ENCODE results near the gene ANKS4B.
A peak's percentile ranks its signal among the peaks of the same experiment; 100 is the strongest.

The ANKS4B gene

DNA sequence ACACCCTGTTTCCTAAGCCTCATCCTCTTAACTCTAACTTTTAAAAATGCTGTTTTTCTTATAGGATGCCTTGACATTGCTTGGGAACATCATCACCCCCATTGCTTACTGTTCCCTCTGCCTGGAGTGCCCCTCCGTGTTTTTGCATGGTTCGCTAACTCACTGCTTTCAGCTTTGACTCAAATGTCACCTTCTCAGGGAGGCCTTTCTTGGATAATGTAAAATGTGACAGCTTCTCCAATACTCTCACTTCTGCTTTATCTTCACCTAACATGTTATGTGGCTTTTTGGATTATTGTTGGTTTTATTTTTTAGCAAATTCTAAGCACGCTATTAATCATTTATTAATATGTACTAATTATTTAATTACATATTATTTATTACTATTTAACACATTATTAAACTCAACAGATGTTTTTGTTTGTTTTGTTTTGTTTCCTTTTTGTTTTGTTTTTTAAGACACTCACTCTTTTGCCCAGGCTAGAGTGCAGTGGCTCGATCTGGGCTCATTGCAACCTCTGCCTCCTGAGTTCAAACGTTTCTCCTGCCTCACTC is 40.8 kb downstream of the ANKS4B start:
- no peak for DNase-seq
- H3K27me3 ChIP-seq (replicated peaks; ENCODE audit: control insufficient read depth, insufficient read depth, low read length, poor library complexity, severe bottlenecking): peaks cover 14% of the 10 kb centered on the region

DNA sequence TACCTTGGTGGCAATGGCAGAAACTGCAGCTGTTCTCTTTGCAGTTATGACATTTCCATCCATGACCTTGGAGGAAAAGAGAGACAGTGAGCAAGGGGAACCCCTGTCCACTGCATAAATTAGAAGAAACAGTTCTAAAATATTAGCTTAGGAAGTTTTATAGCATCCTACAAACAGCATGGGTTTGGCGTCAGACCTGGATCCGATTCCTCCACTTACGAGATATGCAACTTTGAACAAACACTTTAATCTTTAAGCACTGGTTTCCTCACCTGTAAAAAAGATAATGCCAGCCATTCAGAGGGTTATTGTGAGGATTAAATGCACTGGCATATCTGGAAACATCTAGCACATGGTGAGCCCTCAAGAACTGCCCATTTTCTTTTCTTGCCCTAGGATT is 42.0 kb downstream of the ANKS4B start:
- H3K27ac ChIP-seq (ENCODE audit: insufficient read depth, low read length, poor library complexity, severe bottlenecking): no peak overlapping the region

More for the DNA sequence above, 40.8 kb downstream of the ANKS4B start:
- Histone ChIP-seq H3K4me3 (ENCODE audit: insufficient read depth, low read depth, low read length, poor library complexity, severe bottlenecking) (no peak overlapping the region), H3K27ac (ENCODE audit: insufficient read depth, low read length, poor library complexity, severe bottlenecking) (no peak overlapping the region), H3K36me3 (ENCODE audit: control insufficient read depth, insufficient read depth, low read length) (no peaks in the 10 kb centered on the region), H3K4me1 (ENCODE audit: control insufficient read depth, insufficient read depth, low read length, poor library complexity, severe bottlenecking) (no peaks in the 10 kb centered on the region), H3K9me3 (ENCODE audit: control insufficient read depth, low read length) (no peaks in the 10 kb centered on the region)

DNA sequence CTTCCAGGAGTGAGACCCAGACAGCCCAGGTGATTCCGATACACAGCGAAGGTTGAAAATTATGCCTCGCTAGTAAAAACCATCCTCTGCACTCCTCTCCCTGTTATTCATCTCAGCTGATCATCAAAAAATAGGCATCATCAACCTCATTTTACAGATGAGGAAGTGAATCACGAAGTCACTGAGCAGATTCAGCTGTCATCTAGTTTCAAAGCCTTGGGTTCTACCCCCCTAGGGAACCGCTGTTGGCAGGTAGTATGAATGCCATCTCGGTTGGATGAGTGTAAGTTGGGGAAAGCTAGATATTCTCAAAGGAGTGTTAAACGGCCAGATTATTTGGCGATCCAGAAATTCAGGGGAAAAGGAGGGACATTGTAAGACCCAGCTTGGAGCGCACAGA is 42.6 kb downstream of the ANKS4B start:
- peaks cover 14% of the 10 kb centered on the region for H3K27me3 ChIP-seq (replicated peaks; ENCODE audit: control insufficient read depth, insufficient read depth, low read length, poor library complexity, severe bottlenecking)
- H3K27ac ChIP-seq (ENCODE audit: insufficient read depth, low read length, poor library complexity, severe bottlenecking): no peak overlapping the region
- no peaks in the 10 kb centered on the region for H3K4me1 ChIP-seq (ENCODE audit: control insufficient read depth, insufficient read depth, low read length, poor library complexity, severe bottlenecking)
- no peaks in the 10 kb centered on the region for H3K36me3 ChIP-seq (ENCODE audit: control insufficient read depth, insufficient read depth, low read length)
- no peak overlapping the region for H3K4me3 ChIP-seq (ENCODE audit: insufficient read depth, low read depth, low read length, poor library complexity, severe bottlenecking)
- DNase-seq: no peak
- no peaks in the 10 kb centered on the region for H3K9me3 ChIP-seq (ENCODE audit: control insufficient read depth, low read length)

More for the DNA sequence above, 42.0 kb downstream of the ANKS4B start:
- Histone ChIP-seq H3K36me3 (ENCODE audit: control insufficient read depth, insufficient read depth, low read length) (no peaks in the 10 kb centered on the region), H3K9me3 (ENCODE audit: control insufficient read depth, low read length) (no peaks in the 10 kb centered on the region), H3K4me3 (ENCODE audit: insufficient read depth, low read depth, low read length, poor library complexity, severe bottlenecking) (no peak overlapping the region), H3K4me1 (ENCODE audit: control insufficient read depth, insufficient read depth, low read length, poor library complexity, severe bottlenecking) (no peaks in the 10 kb centered on the region), H3K27me3 (replicated peaks; ENCODE audit: control insufficient read depth, insufficient read depth, low read length, poor library complexity, severe bottlenecking) (peaks cover 14% of the 10 kb centered on the region)
- DNase-seq: no peak

DNA sequence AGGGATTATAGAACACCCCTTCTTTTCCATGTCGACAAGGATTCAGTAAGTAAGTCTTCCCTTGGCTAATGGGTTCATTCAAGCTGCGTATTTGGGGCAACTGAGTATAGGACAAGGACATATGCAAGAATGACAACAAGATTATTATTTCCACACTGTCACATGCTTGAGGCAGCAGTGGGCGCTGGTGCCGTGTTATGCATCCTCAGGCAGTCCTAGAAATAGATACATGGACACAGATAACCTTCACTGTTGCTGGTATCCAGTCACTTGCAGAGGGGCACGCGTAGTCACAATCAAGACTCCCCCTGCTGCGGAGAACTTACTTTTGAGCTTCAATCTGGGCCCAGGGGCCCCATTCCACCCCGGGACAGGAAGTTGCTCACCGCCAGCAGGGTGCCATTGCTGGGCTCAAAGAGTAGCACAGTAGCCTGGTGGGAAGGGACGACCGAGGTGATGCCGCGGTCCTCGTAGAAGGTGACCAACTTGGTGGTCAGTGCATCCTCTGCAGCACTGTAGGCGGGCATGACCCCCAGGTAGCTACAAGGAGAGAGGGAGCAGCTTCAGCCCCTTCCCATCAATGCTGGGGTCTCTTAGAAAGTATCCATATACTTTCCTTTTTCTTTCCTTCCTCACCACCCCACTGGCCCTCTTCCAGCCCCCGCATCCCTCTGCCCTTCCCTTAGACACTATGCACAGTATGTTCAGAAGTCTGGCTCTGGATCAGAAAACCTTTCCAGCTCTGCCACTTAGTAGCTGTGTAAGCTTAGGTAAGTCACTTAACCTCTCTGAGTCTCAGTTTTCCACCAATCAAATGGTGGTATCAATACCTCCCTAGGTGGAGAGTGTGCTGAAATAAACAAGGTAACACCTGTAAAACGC is 43.8 kb downstream of the ANKS4B start:
- Histone ChIP-seq H3K4me1 (ENCODE audit: control insufficient read depth, insufficient read depth, low read length, poor library complexity, severe bottlenecking) (no peaks in the 10 kb centered on the region), H3K4me3 (ENCODE audit: insufficient read depth, low read depth, low read length, poor library complexity, severe bottlenecking) (no peak overlapping the region), H3K27ac (ENCODE audit: insufficient read depth, low read length, poor library complexity, severe bottlenecking) (no peak overlapping the region), H3K36me3 (ENCODE audit: control insufficient read depth, insufficient read depth, low read length) (no peaks in the 10 kb centered on the region), H3K27me3 (replicated peaks; ENCODE audit: control insufficient read depth, insufficient read depth, low read length, poor library complexity, severe bottlenecking) (peaks cover 14% of the 10 kb centered on the region), H3K9me3 (ENCODE audit: control insufficient read depth, low read length) (no peaks in the 10 kb centered on the region)
- no peak for DNase-seq

- no peaks in the 10 kb centered on the region for H3K4me1 ChIP-seq (ENCODE audit: control insufficient read depth, insufficient read depth, low read length, poor library complexity, severe bottlenecking)
Observed at GRCh38 chr16:21277927-21278706, 44.6 kb downstream of the ANKS4B start, which contains the start of gene CRYM. Gene CRYM (minus strand): TSS chr16:21278290. CDS start chr16:21278251, 39 bp downstream.

DNA sequence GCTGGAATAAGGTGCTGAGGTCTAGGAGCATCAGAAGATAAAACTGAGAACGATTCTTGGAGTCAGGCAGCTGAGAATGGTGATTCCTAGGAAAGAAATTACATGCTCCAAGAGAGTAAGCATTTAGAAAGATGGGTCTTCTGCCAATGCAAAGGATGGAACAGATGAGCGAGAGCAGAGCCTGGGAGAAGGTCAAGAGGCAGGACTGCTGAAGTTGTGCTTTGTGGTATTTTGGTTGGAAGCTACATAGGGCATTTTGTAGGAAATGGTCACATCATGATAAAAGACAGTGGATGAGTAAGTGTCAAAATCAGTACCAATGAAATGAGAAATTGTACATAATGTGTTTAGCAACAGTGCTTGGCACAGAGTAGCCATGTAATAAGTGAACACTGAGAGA is 46.0 kb downstream of the ANKS4B start:
- H3K4me3 ChIP-seq (ENCODE audit: insufficient read depth, low read depth, low read length, poor library complexity, severe bottlenecking): no peak overlapping the region
- no peak overlapping the region for H3K27ac ChIP-seq (ENCODE audit: insufficient read depth, low read length, poor library complexity, severe bottlenecking)
- no peaks in the 10 kb centered on the region for H3K4me1 ChIP-seq (ENCODE audit: control insufficient read depth, insufficient read depth, low read length, poor library complexity, severe bottlenecking)
- no peaks in the 10 kb centered on the region for H3K9me3 ChIP-seq (ENCODE audit: control insufficient read depth, low read length)
- H3K36me3 ChIP-seq (ENCODE audit: control insufficient read depth, insufficient read depth, low read length): no peaks in the 10 kb centered on the region
- DNase-seq: no peak
- peaks cover 19% of the 10 kb centered on the region for H3K27me3 ChIP-seq (replicated peaks; ENCODE audit: control insufficient read depth, insufficient read depth, low read length, poor library complexity, severe bottlenecking)

More at GRCh38 chr16:21277927-21278706, 44.6 kb downstream of the ANKS4B start, which contains the start of gene CRYM:
- DNase-seq: peak in 2 of 3 donors; percentile 2 to 3
- Histone ChIP-seq H3K4me3 (ENCODE audit: insufficient read depth, low read depth, low read length, poor library complexity, severe bottlenecking) (no peak within 1 kb of the TSS), H3K36me3 (ENCODE audit: control insufficient read depth, insufficient read depth, low read length) (no peaks in the 10 kb centered on the region), H3K27ac (ENCODE audit: insufficient read depth, low read length, poor library complexity, severe bottlenecking) (no peak within 1 kb of the TSS), H3K9me3 (ENCODE audit: control insufficient read depth, low read length) (no peaks in the 10 kb centered on the region), H3K27me3 (replicated peaks; ENCODE audit: control insufficient read depth, insufficient read depth, low read length, poor library complexity, severe bottlenecking) (peaks cover 14% of the 10 kb centered on the region)

DNA sequence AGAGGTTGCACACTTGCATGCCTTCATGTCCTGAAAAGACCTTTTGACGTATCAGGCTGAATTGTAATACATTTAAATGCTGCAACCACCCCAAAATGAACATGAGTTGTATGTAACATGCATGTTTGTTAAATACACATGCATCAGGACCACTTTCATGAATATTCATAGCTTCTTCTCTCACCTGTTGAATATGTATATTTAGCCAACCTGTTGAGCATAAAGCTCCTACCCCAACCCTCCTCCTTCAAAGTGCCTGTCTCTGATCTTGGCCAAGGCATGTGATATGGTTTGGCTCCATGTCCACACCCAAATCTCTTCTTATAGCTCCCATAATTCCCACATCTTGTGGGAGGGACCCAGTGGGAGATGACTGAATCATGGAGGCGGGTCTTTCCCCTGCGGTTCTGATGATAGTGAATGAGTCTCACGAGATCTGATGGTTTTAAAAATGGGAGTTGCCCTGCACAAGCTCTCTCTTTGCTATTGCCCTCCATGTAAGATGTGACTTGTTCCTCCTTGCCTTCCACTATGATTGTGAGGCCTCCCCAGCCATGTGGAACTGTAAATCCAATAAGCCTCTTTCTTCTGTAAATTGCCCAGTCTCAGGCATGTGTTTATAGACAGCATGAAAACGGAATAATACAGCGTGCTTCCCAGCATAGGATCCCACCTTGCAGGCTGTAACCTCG is 48.3 kb downstream of the ANKS4B start:
- no peak for DNase-seq
- no peak overlapping the region for H3K4me3 ChIP-seq (ENCODE audit: insufficient read depth, low read depth, low read length, poor library complexity, severe bottlenecking)
- H3K27me3 ChIP-seq (replicated peaks; ENCODE audit: control insufficient read depth, insufficient read depth, low read length, poor library complexity, severe bottlenecking): peaks cover 25% of the 10 kb centered on the region
- H3K36me3 ChIP-seq (ENCODE audit: control insufficient read depth, insufficient read depth, low read length): no peaks in the 10 kb centered on the region
- no peaks in the 10 kb centered on the region for H3K9me3 ChIP-seq (ENCODE audit: control insufficient read depth, low read length)
- H3K27ac ChIP-seq (ENCODE audit: insufficient read depth, low read length, poor library complexity, severe bottlenecking): no peak overlapping the region
- no peaks in the 10 kb centered on the region for H3K4me1 ChIP-seq (ENCODE audit: control insufficient read depth, insufficient read depth, low read length, poor library complexity, severe bottlenecking)

GRCh38 chr16:21283521-21284289 is 50.2 kb downstream of the ANKS4B start:
- H3K9me3 ChIP-seq (ENCODE audit: control insufficient read depth, low read length): no peaks in the 10 kb centered on the region
- DNase-seq: no peak
- no peak overlapping the region for H3K27ac ChIP-seq (ENCODE audit: insufficient read depth, low read length, poor library complexity, severe bottlenecking)
- no peaks in the 10 kb centered on the region for H3K36me3 ChIP-seq (ENCODE audit: control insufficient read depth, insufficient read depth, low read length)
- H3K4me1 ChIP-seq (ENCODE audit: control insufficient read depth, insufficient read depth, low read length, poor library complexity, severe bottlenecking): no peaks in the 10 kb centered on the region
- peaks cover 10% of the 10 kb centered on the region for H3K27me3 ChIP-seq (replicated peaks; ENCODE audit: control insufficient read depth, insufficient read depth, low read length, poor library complexity, severe bottlenecking)
- no peak overlapping the region for H3K4me3 ChIP-seq (ENCODE audit: insufficient read depth, low read depth, low read length, poor library complexity, severe bottlenecking)

DNA sequence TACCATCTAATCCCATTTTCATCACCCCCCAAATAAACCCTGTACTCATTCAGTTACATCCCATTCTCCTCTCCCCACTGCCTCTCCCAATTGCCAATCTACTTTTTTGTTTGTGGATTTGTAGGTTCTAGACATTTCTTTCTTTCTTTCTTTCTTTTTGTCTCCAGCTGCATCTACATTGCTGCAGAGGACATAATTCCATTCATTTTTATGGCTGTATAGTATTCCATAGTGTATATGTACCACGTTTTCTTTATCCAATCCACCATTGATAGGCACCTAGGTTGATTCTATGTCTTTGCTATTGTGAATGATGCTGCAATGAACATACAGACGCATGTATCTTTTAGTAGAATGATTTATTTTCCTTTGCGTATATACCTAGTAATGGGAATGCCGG is 50.9 kb downstream of the ANKS4B start:
- no peak for DNase-seq
- no peak overlapping the region for H3K4me3 ChIP-seq (ENCODE audit: insufficient read depth, low read depth, low read length, poor library complexity, severe bottlenecking)
- no peak overlapping the region for H3K27ac ChIP-seq (ENCODE audit: insufficient read depth, low read length, poor library complexity, severe bottlenecking)
- no peaks in the 10 kb centered on the region for H3K4me1 ChIP-seq (ENCODE audit: control insufficient read depth, insufficient read depth, low read length, poor library complexity, severe bottlenecking)
- no peaks in the 10 kb centered on the region for H3K9me3 ChIP-seq (ENCODE audit: control insufficient read depth, low read length)
- peaks cover 10% of the 10 kb centered on the region for H3K27me3 ChIP-seq (replicated peaks; ENCODE audit: control insufficient read depth, insufficient read depth, low read length, poor library complexity, severe bottlenecking)
- no peaks in the 10 kb centered on the region for H3K36me3 ChIP-seq (ENCODE audit: control insufficient read depth, insufficient read depth, low read length)

Measured in effector memory CD4-positive, alpha-beta T cell (primary cell).